ENCODE data around the gene ZBTB42.
A peak's percentile ranks its signal among the peaks of the same experiment; 100 is the strongest.

ZBTB42 gene

DNA sequence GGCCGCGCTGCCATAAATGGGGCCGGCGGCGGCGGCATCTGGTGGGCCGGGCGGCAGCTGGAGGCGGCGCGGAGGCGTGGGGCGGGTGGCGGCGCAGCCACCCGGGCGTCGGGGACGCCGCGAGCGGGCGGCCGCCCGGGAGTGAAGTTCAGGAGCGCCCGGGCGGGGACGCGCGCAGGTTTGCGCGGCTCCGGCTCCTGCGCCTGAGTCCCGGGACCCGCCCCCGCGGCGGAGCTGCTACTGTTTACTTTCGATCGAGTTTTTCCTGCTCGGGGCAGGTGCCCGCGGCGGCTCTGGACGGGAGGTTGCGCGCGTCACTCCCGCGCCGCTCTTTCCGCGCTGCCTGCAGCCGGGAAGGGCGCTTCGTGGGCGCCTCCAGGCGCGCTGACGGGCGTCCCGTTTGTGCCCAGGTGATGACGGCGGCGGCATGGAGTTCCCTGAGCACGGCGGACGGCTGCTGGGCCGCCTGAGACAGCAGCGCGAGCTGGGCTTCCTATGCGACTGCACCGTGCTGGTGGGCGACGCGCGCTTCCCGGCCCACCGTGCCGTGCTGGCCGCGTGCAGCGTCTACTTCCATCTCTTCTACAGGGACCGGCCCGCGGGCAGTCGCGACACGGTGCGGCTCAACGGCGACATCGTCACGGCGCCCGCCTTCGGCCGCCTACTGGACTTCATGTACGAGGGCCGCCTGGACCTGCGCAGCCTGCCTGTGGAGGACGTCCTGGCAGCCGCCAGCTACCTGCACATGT is at the start of gene ZBTB42:
ZBTB42 (plus strand) TSS at position 331 of the 749 bp plus-strand sequence; CDS start at position 428, 97 bp downstream.
- no peak for DNase-seq (ENCODE audit: low spot score)

DNA sequence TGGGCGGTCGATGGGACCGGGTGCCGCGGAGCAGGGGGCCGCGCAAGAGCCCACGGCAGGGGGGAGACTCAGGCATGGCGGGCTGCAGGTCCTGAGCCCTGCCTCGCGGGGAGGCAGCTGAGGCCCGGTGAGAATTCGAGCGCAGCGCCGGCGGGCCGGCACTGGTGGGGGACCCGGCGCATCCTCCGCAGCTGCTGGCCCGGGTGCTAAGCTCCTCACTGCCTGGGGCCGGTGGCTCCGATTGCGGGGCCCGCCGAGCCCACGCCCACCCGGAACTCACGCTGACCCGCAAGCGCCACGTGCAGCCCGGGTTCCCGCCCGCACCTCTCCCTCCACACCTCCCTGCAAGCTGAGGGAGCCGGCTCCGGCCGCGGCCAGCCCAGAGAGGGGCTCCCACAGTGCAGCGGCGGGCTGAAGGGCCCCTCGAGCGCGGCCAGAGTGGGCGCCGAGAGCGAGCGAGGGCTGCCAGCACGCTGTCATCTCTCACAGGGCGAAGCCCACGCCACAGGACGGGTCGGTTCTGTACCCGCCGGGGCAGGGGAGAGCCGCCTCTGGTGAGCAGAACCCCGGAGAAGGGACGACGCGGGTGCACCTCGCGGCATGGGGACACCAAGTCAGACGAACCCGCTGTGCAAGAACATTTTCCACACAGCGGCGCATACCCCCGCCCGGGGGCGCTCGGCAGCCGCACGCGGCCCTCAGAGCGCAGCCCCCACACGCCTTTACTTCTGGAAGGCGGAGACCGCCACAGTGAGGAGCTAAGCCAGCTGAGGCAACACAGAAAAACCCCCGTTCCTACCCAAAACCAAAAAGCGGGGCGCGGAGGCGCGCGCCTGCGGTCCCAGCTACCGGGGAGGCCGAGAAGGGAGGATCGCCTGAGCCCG is 49.1 kb upstream of the ZBTB42 start:
- no peak for DNase-seq (ENCODE audit: low spot score)

DNA sequence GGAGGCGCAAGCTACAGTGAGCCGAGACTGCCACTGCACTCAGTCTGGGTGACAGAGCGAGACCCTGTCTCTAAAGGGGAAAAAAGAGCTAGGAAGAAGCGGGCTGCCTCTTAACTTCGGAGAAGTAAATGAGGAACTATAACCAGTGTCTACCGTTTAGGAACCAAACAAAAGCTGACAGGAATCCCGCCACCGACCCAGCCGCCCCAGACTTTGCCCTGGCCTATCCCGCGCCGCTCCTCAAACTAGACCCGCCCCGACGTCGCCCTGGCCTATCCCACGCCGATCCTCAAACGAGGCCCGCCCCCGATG is 48.5 kb upstream of the ZBTB42 start:
- DNase-seq (ENCODE audit: low spot score) = no peak

DNA sequence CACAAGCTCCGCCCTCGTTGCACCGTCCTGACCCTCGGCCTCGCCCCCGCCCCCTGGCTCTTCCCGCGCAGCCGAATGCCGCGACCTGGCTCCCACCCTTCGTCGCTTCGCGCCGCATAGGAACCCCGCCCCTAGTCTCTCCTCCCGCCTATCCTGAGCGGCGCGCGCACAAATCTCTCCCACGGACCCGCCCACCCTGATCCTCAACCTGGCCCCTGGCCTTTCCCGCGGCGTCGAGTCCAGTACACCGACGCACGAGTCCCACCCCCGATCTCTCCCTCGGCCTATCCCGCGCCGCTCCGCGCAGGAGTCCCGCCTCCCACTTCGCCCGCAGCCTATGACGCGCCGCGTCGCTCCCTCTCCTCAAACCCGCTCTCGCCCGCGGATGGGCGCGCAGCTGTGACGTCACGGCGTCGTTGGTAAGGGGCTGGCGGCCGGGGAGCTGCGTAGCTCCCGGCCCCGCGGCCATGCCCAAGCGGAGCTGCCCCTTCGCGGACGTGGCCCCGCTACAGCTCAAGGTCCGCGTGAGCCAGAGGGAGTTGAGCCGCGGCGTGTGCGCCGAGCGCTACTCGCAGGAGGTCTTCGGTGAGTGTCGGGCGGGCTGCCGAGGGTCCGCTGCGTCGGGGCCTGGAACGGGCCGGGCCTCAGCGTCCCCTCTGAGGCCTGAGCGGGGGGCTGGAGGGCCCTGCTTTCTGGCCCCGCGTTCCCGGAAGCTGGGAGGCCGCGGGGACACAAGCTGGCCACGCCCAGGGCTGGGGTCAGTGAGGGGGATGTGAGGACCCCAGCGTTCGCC is 48.0 kb upstream of the ZBTB42 start, which contains the start of gene SIVA1:
SIVA1 (plus strand) TSS at position 413 of the 793 bp plus-strand sequence; CDS start at position 468, 55 bp downstream.
- peak; percentile 100 for DNase-seq (ENCODE audit: low spot score)

DNA sequence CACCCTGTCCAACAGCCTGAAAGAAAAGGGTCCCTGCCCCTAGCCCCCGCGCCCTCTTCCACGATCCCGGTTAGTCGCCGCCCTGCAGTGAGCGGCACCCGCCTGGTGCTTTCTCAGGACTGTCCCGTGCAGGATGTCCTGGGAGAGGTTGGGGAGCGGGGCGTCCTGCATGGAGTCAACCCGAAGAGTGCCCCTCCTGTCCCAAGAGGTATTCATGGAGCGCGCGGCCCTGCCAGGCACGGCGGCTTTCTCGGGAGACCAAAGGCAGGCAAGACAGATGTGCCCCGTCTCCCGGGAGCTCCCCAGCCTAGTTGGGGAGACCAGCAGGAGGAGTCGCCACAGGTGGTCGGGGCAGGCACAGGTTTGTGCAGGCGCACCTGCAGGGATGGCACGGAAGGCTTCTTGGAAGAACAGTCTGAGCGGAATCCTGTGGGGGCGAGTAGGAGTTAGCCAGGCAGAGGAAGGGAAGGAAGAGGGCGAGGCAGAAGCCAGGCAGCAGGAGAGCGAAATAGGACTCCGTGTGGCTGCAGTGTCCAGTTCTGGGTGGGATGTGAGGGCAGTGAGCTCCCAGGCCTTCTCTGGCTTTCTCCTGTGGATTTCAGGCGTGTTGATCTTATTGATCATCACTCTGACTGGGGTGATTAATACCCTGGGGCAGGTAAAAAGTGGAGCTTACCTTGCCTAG is 47.2 kb upstream of the ZBTB42 start:
- DNase-seq (ENCODE audit: low spot score) = no peak

DNA sequence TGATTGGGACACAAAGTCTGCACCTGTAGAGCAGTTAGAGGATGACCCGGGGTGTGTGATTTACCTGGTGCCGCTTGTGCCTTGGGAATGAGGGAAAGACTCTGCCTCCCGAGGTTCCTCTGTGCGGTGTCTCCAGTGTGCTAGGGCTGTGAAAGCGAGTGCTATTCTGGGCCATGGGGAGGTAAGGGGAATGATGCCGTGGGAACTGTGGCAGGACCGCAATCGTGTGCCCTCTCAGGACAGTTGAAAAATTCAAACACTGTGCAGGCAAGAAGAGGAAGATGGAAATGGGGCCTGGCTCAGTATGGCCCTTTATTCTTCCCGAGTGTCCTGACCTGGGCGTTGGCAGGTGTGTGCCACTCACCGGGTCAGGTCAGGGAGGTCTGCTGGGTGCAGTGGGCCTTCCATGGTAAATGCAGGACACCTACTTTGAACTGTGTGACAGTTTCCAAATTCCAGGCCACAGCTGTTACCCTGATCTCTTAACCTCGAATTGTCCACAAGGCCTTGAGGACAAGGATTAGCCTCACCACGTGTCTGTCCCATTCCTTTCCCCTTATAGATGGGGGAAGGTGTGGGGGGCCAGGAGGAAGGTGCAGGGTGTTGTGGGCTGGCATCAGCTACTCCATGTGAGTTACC is 46.6 kb upstream of the ZBTB42 start:
- DNase-seq (ENCODE audit: low spot score) = no peak

DNA sequence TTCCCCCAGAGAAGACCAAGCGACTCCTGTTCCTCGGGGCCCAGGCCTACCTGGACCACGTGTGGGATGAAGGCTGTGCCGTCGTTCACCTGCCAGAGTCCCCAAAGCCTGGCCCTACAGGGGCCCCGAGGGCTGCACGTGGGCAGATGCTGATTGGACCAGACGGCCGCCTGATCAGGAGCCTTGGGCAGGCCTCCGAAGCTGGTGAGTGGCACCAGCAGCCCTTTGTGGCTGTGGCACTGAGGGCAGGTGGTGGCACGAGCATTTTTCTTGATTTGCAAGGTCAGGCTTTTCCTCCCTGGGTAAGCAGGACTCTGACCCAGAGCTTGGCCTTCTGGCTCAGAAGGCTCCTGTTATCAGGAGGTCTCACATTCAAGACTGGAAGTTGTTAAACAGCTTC is 45.3 kb upstream of the ZBTB42 start:
- no peak for DNase-seq (ENCODE audit: low spot score)

DNA sequence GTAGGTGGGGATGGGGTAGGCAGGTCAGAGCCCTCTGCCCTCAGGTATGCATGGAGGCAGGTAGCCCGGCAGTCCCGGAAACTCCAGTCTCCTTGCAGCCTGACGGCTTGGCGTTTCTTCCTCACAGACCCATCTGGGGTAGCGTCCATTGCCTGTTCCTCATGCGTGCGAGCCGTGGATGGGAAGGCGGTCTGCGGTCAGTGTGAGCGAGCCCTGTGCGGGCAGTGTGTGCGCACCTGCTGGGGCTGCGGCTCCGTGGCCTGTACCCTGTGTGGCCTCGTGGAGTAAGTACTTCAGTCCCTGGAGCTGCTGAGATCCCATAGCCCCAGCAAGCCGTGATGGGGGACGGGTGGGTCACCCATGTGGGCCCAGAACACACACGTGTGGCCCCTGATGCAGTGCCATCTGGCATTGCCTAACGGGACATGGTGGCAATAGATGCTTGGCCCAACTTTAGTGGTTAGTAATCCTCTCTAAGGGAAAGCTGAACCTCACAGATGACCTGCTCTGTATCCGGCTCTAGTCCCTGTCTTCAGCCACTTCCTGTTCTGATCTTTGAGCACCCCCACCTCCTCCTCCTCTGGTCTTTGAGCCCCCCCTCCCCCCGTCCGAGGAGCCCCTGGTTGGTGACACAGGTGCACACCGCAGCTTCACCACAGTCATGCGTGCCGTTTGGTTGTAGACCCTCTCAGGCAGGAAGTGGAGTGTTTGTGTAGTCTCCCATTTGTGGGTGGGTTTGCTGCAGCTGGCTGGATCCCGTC is 44.2 kb upstream of the ZBTB42 start:
- DNase-seq (ENCODE audit: low spot score) = no peak

DNA sequence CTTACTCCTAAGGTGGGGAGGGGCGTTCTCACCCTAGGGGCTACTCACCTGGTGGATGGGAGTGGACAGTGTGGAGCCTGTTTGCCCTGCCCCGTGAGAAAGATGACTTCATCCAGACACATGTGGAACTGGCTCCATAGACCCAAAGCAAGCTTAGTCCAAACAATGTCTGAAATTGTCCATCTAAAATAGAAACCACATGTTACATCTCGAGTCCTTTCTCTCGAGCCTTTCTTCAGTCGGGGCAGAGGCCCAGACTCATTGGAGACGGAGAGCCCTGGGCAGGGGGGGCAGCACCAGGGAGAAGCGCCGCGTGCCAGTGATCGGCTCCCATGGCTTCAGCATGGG is 43.7 kb upstream of the ZBTB42 start:
- DNase-seq (ENCODE audit: low spot score) = no peak

DNA sequence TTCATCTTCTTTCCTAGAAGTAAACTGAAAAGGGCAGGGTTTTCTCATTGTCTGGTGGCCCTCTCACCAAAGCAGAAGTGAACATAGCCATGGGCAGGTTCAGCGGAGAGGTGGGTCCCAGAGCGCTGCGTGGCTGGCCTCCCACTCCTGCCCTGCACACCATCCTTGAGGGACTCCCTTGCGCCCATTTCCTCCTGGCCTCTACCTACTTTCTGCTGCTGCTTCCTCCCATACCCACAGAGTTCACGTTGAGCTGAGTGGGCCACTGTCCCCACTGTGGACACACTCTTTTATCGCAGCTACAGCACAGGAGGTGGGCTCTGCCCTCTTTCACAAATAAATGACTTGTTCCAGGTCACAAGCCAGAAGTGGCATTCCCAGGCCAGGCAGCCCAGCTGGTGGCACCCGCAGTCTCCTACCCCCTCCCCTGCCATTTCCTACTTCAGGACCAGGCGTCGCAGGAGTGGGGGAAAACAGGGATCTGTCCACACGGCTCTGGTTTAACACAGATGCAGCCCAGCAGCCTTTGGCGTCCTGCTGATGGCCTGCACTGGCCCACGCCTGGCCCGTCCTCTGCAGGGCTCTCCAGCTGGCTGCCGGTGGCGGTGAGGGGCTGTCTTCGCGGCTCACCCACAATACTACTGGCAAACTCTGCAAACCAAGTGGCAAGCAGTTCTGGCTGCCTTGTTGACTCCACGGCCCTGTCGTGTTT is 43.1 kb upstream of the ZBTB42 start:
- no peak for DNase-seq (ENCODE audit: low spot score)

DNA sequence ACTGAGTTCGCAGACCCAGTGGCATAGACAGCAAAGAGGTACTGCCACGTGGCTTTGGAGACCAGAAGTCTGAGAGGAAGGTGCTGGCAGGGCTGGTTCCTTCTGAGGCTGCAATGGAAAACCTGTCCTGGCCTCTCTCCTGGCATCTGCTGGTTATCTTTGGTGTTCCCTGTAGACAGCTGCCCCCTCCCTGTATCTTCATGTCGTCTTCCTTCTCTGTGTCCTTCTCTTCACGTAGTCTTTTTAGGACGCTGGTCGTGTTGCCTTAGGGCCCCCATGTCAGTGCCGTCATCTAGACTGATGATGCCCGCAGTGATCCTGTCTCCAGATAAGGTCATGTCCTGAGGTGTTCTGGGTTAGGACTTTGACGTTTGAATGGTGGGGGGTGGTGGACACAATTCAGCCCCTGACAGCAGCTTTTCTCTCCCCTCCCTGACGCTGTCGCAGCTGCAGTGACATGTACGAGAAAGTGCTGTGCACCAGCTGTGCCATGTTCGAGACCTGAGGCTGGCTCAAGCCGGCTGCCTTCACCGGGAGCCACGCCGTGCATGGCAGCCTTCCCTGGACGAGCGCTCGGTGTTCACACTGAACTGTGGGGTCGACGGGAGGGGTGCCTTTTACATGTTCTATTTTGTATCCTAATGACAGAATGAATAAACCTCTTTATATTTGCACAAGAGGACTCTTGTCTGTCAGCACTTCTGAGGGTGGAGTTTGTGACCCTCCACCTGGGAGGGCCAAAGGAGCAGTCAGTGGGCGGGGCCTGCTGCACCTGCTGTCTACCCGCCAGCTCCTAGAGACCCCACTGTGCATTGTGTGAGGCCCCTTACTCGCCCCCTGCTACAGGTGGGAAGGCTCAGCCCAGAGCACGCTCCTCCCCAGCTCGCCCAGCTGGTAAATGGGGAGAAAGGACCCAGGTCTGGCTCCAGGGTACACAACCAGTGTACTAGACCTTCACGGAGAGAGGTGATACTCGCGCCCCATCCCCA is 41.6 kb upstream of the ZBTB42 start:
- DNase-seq (ENCODE audit: low spot score) = no peak

DNA sequence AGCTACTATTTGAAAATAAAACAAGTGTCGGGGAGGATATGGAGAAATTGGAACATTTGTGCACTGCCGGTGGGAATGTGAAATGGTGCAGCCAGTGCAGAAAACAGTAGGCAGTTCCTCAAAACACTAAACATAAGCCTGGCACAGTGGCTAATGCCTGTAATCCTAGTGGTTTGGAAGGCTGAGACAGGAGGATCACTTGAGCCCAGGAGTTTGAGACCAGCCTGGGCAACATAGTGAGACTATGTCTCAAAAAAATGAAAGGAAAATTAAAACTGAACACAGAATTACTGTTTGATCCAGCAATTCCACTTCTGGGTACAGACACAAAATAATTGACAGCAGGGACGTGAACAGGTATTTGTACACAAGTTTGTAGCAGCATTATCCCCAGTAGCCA is 35.4 kb upstream of the ZBTB42 start:
- DNase-seq (ENCODE audit: low spot score) = no peak

DNA sequence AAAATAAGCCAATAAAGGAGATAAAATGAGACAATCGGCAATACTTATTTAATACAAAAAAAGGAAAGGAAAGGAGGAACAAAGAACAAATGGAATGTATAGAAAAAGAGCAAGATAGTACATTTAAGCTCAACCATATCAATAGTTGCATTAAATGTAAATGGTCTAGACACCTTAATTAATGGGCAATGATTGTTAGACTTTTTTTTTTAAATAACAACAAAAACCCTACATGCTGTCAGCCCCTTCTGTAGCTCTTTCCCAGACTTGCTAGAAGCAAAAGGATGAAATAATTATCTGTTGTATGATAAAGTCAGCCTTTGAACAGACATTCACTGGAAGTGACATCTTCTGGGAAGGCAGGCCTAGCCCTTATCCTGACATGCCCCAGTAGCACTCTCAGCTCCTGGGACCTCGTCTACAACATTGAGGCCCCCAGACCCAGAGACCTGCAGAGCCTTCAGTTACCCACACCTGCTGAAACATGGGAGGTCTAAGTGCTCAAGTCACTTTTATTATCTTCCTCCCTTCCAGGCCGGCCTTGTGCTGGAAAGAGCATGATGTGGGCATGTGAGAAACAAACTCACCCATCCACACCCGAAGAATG is 34.5 kb upstream of the ZBTB42 start:
- DNase-seq (ENCODE audit: low spot score) = no peak

DNA sequence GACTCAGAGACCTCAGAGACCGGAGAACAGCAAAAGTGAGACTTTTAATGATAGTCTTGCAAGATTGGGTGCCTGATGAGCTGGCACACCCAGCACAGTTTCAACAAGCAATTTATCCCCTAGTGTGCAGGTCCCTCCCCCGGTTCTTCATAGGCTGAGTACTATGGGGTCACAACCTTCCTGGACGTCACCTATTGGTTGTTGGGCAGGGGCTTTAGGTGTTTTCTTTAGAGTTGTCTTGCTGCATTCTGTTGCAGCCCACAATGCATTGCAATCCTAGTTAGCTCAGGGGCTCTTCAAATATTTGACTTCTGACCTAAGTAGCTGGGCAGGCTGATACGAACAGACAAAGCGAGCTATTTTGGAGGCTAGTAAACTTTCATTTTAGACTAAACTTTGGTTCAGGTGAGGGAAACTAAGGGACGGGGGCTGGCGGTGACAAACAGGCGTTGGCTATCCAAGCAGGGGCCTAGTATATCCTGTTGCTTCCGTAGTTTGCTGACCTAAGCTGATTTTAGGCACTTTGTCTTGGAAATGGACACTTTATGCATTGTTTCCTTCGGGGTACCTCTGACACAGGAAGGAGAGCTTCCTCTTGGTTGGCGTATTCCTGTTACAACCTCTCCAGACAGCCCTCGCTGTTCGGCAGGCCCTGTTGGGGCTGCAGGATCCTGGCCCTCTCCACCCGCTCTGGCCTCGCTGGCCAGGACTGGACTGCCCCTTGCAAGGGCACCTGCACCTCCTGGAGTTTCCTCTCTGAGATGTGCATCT is 33.9 kb upstream of the ZBTB42 start:
- no peak for DNase-seq (ENCODE audit: low spot score)

DNA sequence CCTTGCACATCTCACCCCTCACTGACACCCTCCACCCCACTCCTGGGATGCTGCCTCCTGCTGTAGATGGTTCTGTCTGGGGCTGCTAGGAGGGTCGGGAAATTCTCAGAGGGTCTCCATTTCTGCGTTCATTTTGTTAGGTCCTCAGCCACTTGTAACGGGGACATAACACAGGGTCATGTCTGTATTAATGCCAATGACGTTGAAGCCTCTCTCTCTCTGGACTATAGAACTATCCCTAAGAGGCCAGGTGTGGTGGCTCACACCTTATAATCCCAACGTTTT is 33.3 kb upstream of the ZBTB42 start:
- DNase-seq (ENCODE audit: low spot score) = no peak

DNA sequence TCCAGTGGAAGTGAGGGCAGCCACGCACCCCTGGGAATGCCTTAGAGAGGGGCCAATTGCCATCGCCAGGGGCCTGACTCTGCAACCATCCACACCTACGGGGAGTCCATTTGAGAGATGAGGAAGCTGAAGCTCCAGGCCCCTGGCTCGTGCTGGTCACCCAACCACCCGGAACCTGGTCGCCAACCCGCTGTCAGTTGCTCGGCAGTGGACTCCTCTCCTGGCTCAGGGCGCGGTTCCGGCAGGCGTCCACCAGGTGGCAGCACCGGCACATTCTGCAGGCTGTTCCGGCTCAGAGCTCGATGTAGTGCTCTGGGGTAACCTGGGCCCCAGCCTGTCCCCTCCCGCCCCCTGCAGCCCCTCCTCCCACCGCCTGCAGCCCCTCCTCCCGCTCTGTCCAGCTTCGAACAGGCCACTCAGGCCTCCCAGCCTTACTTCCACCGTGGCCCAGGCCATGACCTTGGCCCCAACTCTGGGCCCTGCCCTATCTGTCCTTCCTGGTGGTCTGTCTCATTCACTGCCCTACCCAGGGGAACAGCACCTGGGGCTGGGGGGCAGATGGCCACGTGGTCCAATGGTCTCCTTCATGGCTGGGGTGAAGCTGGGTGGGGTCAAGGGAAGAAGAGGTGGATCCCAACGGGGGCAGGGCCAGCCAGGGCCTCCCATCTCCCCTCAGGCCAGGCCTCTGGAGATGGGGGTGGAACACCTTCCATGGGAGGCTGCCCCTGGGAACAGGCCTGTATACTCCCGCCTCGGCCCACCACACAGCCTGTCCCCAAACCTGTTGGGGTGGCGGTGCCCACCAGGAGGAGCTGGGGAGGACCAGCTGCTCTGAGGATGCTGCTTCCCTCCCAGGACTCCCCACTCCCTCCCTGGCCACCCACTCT is 32.2 kb upstream of the ZBTB42 start:
- peak; percentile 92 for DNase-seq (ENCODE audit: low spot score)

Data from GM03348 (cell line).